NCI-H187 (cell line): Measurements from ENCODE around the gene NCAPD3.

Experiments used
- DNase-seq, 2 experiments: peaks; one replicate each; lab custom pipeline; 2025; lab: John Stamatoyannopoulos, UW

The NCAPD3 gene

DNA sequence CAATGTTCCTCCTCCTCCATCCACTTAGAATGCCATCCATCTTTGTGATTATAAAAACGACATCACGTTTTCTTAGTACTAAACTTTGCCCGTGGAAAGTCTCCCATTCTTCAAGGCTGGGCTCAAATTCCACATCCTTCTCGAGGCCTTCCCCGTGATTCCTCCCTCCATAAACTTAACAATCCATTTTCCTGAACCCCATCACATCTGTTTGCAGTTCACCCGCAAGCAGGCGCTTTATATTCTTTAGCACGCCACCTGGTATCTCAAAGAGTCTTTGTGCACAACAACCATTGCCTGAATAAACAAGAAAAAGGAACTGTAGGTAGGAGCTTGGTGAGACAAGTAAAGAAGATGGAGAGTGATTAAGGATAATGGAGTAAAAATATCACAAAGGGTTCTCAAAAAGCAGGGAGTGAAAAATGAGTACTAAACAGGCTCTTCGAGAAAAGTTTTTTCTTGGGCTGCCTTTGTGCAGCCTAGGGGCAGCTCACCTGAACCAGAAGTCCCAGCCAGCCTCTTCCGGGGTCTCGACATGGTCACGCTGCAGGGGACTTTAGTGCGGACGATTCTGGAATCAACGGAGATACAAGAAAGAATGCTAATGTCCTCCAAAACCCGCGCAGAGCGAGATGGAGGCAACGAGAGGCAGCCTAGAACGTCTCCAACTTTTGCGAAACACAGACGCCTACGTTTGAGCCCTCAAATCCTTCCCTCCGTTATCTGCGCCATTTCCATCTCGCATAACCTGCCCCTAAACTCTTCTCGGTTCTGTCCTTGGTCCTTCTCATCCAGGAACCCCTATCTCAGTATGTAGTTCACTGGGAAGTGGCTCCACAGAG lies 28.8 kb upstream of the NCAPD3 start:
- no peak for DNase-seq

DNA sequence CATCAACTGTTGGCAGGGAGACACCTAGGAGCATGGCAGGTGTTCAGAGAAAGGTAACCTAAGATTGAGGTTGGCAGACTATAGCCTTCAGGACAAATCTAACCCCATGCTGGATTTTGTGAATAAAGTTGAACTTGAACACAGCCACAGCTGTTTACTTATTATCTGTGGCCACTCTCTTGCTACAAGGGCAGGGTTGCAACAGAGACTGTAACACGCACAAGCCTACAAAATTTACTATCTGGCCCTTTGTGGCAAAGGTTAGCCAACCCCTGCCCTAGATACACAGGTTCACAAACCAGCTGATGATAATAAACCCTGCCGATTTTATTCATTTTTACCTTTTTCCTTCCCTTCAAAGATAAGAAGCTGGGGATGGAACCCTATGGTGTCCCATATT lies 26.9 kb upstream of the NCAPD3 start:
- no peak for DNase-seq

DNA sequence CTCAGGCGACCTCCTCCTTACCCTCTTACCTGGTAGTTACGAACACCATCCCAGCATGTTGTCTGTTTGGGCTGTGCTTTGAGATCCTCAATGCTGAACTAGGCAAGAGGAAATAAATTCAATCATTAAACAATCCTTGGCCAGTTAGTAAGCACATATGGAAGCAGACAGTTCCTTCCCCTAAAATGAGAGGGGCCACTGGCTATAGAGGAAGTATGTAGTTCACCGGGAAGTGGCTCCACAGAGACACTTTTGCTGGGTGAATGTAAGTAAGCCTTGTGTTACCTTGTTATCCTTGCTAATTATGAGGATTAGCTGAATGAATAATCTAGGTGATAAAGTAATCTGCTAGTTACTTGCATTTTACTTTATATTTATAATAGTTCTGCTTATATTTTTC lies 26.5 kb upstream of the NCAPD3 start:
- no peak for DNase-seq

DNA sequence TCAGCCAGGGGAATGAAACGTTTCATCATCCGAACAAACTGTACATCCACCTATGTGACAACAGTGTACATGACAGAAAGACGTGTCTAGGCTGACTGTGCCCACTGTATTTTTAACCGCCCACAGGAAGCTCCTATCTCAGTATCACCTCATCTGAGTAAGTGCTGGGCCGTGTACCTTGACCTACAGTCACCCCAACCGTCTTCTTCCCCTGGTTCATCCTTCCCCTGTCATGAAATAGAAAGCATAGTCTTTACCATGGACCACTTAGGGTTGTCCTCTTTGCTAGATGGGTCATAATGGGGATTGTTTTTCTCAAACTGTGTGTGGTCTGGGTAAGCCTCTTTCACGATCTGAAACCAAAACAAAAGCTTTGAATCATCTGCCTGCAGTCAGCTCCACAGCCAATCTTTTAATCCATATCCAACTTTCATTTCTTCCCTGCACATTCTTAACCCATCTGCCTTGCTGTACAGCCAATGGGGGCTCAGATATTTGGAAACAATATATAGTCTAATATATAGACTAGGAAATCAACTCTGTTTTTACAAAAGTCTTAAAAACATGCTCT lies 25.2 kb upstream of the NCAPD3 start:
- DNase-seq, result no peak

DNA sequence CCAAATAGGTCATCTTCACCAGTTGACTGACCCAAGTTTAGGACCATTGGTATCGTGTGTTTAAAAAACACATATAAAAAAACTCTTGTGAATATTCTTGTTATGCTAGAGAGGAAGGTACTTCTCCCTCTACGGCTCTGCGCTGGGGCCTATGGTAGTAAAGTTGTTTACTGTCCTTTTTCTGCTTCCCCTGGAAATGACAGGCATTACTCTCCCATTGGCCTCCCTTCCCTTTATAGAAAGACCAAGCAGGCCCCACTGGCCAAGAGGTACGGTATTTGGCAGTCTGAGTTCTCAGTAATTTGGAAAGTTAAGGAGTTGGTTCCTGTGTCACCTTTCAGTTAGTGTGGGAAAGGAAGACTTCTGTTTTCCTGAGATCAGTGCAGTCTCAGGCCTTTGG lies 22.9 kb upstream of the NCAPD3 start:
- DNase-seq, result no peak

DNA sequence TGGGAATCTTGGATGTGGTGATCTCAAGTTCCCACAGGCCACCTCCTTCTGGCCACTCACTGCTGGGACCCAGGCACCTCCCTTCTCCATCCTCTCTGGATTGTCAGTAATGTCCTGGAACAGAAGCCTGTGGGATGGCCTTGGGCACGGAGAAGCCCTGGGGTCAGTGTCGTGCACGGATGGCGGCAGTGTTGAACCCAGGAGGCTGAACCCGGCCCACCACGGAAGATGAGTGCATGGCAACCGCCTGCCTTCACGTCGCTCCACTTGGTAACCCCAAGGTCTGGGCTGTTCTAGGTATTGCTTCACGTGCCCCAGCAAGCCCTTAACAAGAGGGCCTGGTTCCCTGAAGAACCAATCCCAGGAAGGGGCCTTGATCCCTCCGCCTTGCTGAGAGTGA lies 22.3 kb upstream of the NCAPD3 start:
- no peak for DNase-seq

DNA sequence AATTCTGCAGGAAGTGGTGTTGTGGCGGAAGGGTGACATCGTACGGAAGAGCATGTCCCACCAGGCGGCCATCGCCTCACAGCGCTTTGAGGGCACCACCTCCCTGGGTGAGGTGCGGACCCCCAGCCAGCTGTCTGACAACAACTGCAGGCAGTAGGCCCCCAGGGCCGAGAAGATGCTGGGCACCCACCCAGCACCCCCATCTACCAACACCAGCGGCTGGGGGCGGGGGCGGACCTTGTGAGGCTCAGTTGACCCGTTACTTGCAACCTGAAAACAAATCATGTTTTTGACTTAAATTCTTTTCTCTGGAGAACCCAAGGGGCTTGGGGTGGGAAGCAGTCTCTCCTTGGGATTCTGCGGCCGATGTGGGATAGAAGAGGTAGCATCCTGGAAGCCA lies 21.7 kb upstream of the NCAPD3 start:
- no peak for DNase-seq

DNA sequence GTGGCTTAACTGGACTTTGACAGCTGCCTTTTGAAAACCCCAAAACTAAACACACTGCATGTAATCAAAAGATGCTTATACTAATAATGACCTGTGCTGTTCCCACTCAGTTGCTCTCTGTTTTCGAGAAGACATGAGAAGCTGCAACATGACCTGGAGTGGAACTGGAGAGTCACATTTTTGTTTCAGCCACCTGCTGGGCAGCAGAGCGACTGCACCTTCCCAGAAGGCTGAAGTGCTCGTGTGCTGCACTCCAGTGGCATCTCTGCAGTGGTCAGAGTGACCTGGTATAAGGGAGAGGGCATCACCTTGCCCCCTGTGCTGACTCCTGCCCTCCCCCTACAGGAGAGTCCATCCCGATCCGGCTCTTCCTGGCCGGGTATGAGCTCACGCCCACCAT lies 20.8 kb upstream of the NCAPD3 start:
- DNase-seq, result no peak

DNA sequence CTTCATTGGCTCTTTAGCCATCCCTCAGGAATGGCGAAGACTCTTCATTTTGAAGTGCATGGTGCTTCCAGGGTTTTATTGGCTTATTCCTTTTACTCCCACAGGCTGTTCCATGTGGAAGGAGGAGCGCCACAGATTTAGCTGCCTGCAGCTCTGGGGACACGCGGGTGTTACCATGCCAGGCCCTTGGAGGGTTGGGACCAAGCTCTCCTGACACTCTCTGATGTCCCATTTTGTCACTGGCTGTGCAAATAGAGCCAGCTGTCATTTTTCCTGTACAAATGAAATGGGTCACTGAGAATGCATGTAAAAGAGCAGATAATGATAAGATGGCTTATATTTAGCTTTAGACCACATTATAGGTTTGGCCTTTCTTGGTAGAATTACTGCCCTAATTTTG lies 20.1 kb upstream of the NCAPD3 start:
- no peak for DNase-seq

DNA sequence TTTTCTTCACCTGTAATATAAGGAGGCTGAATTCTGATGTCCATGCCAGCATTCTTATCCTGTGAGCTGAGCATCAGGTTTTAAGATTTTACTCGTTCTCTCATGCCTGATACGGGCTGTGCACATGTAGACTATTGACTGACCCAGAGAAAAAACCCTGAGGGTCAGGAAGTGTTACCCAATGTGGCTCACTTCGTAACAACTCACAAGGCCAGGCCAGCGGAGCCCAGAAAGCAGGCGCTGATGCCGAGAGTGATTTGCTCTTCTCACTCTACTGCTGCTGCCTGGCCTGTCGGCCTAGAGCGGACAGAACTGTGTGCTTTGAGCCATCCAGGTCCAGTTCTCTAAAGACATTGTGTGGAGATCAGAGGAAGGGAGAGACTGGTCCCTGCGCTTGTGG lies 18.6 kb upstream of the NCAPD3 start:
- no peak for DNase-seq

DNA sequence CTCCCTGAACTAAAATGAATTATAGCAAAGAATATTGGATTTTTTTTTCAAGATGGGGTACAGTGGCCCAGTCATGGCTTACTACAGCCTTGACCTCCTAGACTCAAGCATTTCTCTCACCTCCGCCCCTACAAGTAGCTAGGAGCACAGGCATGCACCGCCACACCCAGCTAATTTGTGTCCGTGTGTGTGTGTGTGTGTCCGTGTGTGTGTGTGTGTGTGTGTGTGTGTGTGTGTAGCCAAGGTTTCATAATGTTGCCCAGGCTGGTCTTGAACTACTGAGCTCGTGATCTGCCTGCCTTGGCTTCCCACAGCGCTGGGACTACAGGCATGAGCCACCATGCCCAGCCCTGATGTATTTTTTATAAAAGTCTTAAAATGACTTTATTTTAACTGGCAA lies 16.8 kb upstream of the NCAPD3 start:
- DNase-seq, result no peak

DNA sequence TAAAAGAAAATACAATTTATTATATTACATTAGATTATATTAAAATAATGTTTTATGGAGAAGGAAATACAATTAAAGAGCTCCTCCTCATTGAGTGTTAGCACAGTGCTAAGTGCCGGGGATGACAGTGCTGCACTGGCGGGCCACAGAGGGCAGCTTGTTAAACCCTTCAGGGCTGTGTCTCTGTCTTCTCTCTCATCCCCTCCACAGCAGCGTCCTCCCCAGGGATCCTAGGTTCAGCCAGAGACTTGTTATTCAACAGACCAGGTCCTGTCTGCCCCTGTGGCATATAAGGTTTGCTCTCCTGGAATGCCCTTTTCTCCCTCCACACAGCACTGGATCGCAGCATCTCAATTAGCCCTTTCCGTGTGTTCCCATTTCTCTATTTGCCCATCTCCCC lies 15.2 kb upstream of the NCAPD3 start:
- DNase-seq, result no peak

DNA sequence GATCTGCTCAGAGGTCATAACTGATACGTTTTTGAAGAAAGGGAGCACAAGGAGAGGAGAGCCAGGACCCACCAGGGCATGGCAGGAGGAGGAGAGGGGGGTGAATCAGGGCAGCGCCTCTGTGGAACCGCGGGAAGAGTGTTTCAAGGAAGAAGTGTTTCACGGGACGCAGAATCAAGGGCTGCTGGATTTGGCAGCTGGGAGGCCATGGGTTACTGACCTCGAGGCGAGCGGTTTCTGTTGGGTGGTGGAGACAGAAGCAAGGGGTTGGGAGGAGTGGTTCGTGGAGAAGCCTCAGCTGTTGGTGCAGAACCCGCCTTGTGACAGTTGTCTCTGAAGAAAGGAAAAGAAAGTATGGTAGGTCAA lies 13.8 kb upstream of the NCAPD3 start:
- DNase-seq, result no peak

DNA sequence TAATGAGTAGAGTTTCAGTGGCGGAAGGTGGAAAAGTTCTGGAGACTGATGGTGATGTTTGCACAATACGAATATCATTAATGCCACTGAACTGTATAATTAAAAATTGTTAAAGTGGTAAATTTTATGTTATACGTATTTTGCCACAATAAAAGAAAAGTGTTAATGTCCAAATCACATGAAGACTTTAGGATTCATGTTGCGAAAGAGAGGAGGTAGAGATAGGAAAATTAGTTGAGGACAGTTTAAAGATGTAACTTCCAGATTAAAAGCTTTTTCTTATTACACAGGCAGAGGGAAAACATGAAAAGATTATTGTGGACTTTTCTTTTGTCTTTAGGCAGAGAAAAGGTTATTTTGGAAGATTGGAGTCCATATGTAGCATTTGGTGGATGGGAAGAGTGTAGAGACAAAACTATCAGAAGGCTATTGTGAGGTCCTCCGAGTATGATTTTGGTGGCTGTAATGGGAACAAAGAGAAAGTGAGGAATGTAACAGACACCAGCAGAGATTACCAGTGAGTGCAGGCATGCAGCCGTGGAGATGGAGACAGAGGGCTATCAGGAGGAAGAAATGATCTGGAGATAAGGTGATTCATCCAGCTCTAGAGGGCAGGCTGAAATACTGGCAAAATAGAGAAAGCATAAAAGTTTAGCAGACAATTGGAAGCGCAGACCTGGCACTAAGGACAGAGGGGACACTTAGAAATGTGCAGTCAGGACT lies 13.2 kb upstream of the NCAPD3 start:
- DNase-seq, result no peak

DNA sequence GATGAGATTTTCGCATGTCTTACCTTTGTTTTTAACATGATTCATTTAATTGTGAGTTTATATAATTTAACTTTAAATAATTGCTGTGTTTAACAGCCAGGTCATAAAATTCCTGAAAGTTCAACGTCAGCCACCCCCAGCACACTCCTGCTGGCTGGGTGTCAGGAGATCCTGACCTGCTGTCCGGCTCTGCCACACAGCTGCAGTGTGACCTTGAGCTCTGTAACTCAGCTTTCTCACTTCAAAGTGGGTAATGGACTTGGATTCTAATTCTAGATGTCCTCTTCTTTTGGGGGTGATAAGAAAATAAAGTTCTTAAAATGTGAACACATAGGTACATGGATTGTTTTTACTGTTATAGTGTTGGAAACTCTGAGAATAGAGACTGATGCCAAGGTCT lies 11.6 kb upstream of the NCAPD3 start:
- DNase-seq, result no peak

DNA sequence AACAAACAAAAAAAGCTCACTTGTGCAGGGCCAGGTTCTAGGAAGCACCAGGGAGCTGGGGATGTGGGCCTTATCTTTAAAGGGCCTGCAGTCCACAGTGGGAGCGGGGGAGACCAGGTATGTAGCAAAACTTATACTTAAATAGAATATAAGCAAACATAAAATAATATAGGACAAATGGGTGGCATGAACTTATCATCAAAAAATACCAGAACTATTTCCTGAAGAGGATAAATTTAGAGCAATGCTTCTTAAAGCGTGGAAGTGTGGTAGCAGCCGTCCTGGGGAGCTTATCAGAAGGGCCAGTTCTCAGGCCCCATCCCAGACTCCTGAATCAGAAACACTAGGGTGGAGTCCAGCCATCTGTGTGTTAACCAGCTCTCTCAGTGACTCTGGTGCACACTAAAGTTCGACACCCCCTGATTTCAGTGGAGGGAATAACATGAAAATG lies 10.0 kb upstream of the NCAPD3 start:
- DNase-seq, result no peak

DNA sequence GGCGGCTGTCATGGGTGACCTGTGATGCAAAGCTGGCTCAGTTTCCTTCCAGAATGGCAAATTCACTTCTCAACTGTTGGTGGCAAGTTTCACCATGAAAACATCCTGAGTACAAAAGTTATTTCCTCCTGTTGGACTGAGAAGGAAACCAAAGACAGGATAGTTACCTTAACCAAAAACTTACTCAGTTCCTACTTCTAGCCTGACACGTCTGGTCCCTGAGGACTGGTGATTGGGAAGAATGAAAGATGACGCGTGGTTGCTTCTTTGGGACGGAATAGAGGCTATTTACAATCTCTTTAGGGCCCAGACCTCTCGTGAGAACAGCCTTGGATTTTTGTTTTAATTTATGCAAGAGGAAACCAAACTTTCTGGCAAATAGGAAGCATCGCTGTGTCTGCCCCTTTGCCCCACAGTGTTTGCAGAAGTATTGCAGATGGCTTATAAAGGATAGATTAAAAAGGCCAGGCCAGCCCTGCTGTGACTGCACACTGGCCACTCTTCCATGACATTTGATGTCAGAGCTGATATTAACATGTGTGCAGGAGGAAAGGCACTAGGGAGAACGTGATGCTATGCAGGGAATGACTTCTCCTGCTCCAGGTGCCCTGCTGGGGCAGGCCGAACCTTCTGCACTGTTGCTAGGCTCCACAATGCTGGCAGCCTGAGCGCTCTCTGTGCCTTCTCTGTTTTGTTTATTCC lies 8.3 kb upstream of the NCAPD3 start:
- DNase-seq, result no peak

DNA sequence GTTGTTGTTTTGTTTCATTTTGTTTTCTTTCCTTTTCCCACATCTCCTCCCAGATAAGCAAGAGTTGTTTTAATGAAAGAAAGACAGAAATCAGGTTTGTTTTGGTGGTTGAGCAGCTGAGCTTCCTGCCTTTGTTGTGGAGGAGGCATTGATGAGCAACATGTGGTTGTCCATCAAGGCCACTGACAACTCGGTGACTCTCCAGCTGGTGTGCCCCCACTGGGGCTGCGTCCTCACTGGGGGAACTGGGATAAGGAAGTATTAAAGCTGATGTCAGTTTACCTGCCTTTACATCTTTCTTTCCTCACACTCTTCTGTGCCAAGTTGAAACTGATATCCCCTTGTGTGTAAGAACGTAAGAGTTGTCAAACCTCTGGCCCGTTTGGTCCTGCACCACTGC lies 6.6 kb upstream of the NCAPD3 start:
- no peak for DNase-seq

DNA sequence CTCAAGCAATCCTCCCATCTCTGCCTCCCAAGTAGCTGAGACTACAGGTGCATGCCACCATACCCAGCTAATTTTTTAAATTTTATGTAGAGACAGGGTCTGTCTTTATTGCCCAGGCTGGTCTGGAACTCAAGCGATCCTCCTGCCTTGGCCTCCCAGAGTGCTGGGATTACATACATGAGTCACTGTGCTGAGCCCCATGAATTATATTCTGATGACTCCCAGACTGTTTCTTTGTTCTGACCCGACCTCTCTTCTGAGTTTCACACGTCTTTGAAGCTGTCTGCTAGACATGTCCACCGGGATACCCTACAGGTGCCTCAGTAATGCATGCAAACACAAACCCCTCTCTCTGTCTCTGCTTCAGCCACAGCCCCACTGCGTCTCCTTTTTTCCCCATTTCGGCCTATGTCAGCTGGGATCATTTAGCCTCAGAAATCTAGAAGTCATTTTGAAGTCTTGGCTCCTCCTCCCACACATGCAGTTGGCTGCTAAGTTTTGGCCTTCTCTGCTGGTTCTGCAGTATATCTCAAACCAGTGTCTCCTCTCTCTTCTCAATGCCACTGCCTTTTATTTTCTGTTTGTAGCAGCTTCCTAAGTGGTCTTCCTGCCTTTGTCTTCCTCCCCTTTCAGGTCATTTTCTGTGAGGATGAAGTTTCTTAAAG lies 5.5 kb upstream of the NCAPD3 start:
- DNase-seq, result no peak

DNA sequence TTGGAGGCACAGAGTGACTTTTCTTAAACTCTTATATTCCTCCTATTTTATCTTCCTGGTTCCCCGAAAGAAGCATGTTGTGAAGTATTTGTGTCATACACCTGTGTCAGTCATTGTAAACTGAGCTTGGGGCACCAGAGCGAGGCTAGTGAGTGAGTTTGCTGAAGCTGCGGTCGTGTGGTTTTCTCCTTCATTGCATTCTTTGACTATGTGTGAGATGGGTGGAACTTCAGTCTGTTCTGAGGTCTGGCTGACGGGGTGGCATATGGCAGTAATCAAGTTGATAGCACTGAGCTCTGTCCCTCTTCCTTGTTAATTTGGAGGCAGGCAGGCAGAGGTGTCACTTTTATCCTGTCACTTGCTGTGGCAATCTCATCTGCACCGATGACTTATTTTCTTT lies 4.9 kb upstream of the NCAPD3 start:
- DNase-seq, result no peak

DNA sequence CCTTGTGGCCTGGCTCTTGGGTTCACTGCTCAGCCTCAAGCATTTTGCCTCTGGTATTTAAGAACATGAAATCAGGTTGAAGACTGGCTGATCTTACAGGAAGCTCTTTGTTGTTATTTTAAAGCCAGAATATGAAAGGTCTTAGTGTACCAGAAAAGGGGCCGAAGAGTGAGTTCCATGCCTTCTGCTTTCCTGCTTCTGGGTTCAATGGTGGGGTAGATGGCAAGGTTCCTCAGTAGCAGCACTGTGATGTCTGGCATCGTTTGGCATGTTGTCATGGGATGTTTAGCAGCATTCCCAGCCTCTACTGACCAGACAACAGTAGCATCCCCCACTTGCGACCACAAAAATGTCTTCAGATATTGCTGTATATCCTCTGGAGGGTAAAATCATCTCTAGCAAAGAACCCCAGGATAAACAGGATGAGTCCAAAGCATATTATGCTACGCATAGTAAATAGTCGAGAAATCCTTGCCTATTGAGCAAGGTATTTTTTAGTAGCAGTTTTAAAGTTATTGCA lies 3.1 kb upstream of the NCAPD3 start:
- no peak for DNase-seq
